Activated CD8-positive, alpha-beta T cell treated with anti-CD3 and anti-CD28 coated beads for 36 hours (primary cell): ENCODE data around the gene GPR55. TPM values are rescaled to one million over a fixed set of nuclear protein-coding genes. Genes with fewer than 3 reads are reported as not detected.
A peak's percentile ranks its signal among the peaks of the same experiment; 100 is the strongest.

Experiments used
- ATAC-seq: fragments of 200-7000 bp; cut with Tn5 transposase; one replicate; pipeline ENCODE4 v1.10.0; 2021; ENCODE audit warnings: mild to moderate bottlenecking, moderate library complexity
- CTCF ChIA-PET: fragments of 350-600 bp; sonication (Branson Sonifier 250); formaldehyde crosslinking; loops from one replicate; lab custom pipeline; 2021; ENCODE audit warnings: antibody characterized with exemption; lab: Charles Lee
- POLR2A ChIA-PET: fragments of 350-600 bp; sonication (Branson Sonifier 250); formaldehyde crosslinking; loops from one replicate; lab custom pipeline; 2021; ENCODE audit warnings: antibody characterized with exemption; lab: Charles Lee
- DNase-seq: peaks from one replicate; pipeline ENCODE4 v3.0.0-alpha.2; 2020
- H3K27ac Mint-ChIP-seq: one replicate; pipeline ENCODE4 v1.8.0; 2021; ENCODE audit warnings: mild to moderate bottlenecking, mixed read lengths
- H3K27me3 Mint-ChIP-seq: one replicate; pipeline ENCODE4 v1.8.0; 2021; ENCODE audit warnings: mixed read lengths
- H3K36me3 Mint-ChIP-seq: one replicate; pipeline ENCODE4 v1.8.0; 2021; ENCODE audit warnings: low read depth, mixed read lengths
- H3K4me1 Mint-ChIP-seq: one replicate; pipeline ENCODE4 v1.8.0; 2021; ENCODE audit warnings: low read depth, mixed read lengths
- H3K4me3 Mint-ChIP-seq: one replicate; pipeline ENCODE4 v1.8.0; 2021; ENCODE audit warnings: mild to moderate bottlenecking, moderate library complexity, mixed read lengths
- H3K9me3 Mint-ChIP-seq: one replicate; pipeline ENCODE4 v1.8.0; 2021; ENCODE audit warnings: mixed read lengths
- CTCF ChIP-seq: fragments of 200-600 bp; IDR thresholded peaks from one replicate; pipeline ENCODE4 v1.8.0; 2022; ENCODE audit warnings: antibody characterized with exemption, mild to moderate bottlenecking
- intact Hi-C: fragments of 100-400 bp; cut with micrococcal nuclease; formaldehyde crosslinking; loops from one replicate; pipeline ENCODE4 v1.10.0; 2022
- total RNA-seq, 2 experiments: library from RNA; stranded (reverse); gene quantifications; one replicate each; pipeline ENCODE4 v1.2.3, GENCODE V29; 2021

Gene GPR55
- total RNA-seq, 2 experiments from 2014 or later, result 5.0 to 5.3 TPM

- peak overlapping the region; percentile 73 for H3K4me3 Mint-ChIP-seq
- H3K4me1 Mint-ChIP-seq, result peaks cover 81% of the 10 kb centered on the region
- peak; percentile 24 for TF ChIP-seq CTCF
- H3K9me3 Mint-ChIP-seq, result no peaks in the 10 kb centered on the region
- intact Hi-C loops, result loop anchor here (5.0 kb wide), 1 partner anchor 147 kb away; no protein-coding TSS in a partner anchor
- no peaks in the 10 kb centered on the region for H3K27me3 Mint-ChIP-seq
- H3K36me3 Mint-ChIP-seq, result peaks cover 8% of the 10 kb centered on the region
- ChIA-PET POLR2A (interaction anchor here (0.6 to 4.9 kb wide), 14 partner anchors 14 to 105 kb away, joined by 3 to 42 read pairs (median 4); partner anchors contain the start of gene GPR55), CTCF (interaction anchor here (0.8 to 20.9 kb wide), 16 partner anchors 9 to 148 kb away, joined by 3 to 437 read pairs (median 6); partner anchors contain the start of gene GPR55)
- DNase-seq (no peak), ATAC-seq (no peak)
- H3K27ac Mint-ChIP-seq, result peak overlapping the region; percentile 75
These were observed 20.1 kb downstream of the GPR55 start for GRCh38 chr2:230904856-230905447.

GRCh38 chr2:230903231-230904150 is 21.6 kb downstream of the GPR55 start:
- no peak for ATAC-seq
- POLR2A ChIA-PET, result interaction anchor here (1.9 kb wide), 1 partner anchor 82 kb away, joined by 11 read pairs; no protein-coding TSS in a partner anchor

GRCh38 chr2:230902180-230902899 is 22.7 kb downstream of the GPR55 start:
- POLR2A ChIA-PET, result interaction anchor here (0.7 to 1.4 kb wide), 5 partner anchors 10 to 85 kb away, joined by 3 to 10 read pairs (median 4); no protein-coding TSS in a partner anchor
- Mint-ChIP-seq H3K27me3 (no peaks in the 10 kb centered on the region), H3K27ac (no peak overlapping the region), H3K36me3 (peaks cover 3% of the 10 kb centered on the region), H3K4me3 (no peak overlapping the region), H3K9me3 (no peaks in the 10 kb centered on the region), H3K4me1 (peaks cover 62% of the 10 kb centered on the region)
- ATAC-seq (peak; percentile 51), DNase-seq (peak; percentile 79)
- intact Hi-C loops, result loop anchor here (1.0 to 5.0 kb wide), 2 partner anchors 85 to 150 kb away; no protein-coding TSS in a partner anchor
- peak; percentile 93 for TF ChIP-seq CTCF
- CTCF ChIA-PET, result interaction anchor here (0.5 to 20.9 kb wide), 32 partner anchors 9 to 174 kb away, joined by 3 to 437 read pairs (median 4); partner anchors contain the start of gene GPR55

More at GRCh38 chr2:230903231-230904150, 21.6 kb downstream of the GPR55 start:
- intact Hi-C loops, result loop anchor here (5.0 kb wide), 1 partner anchor 149 kb away; no protein-coding TSS in a partner anchor
- H3K4me3 Mint-ChIP-seq, result no peak overlapping the region
- CTCF ChIA-PET, result interaction anchor here (0.5 to 20.9 kb wide), 16 partner anchors 10 to 173 kb away, joined by 3 to 437 read pairs (median 6); partner anchors contain the start of gene GPR55
- DNase-seq, result no peak
- H3K27me3 Mint-ChIP-seq, result no peaks in the 10 kb centered on the region
- H3K4me1 Mint-ChIP-seq, result peaks cover 72% of the 10 kb centered on the region
- TF ChIP-seq CTCF, result no peak
- peak overlapping the region; percentile 13 for H3K27ac Mint-ChIP-seq
- no peaks in the 10 kb centered on the region for H3K9me3 Mint-ChIP-seq
- peaks cover 5% of the 10 kb centered on the region for H3K36me3 Mint-ChIP-seq

- ATAC-seq, result no peak
- CTCF ChIA-PET, result interaction anchor here (1.0 to 20.9 kb wide), 12 partner anchors 13 to 157 kb away, joined by 3 to 437 read pairs (median 8); partner anchors contain the start of gene GPR55
- no peak overlapping the region for H3K4me3 Mint-ChIP-seq
- no peaks in the 10 kb centered on the region for H3K9me3 Mint-ChIP-seq
- TF ChIP-seq CTCF, result no peak
- no peaks in the 10 kb centered on the region for H3K36me3 Mint-ChIP-seq
- no peaks in the 10 kb centered on the region for H3K27me3 Mint-ChIP-seq
- POLR2A ChIA-PET, result interaction anchor here (0.9 kb wide), 1 partner anchor 20 kb away, joined by 3 read pairs; no protein-coding TSS in a partner anchor
- no peak for DNase-seq
- H3K4me1 Mint-ChIP-seq, result peaks cover 49% of the 10 kb centered on the region
- H3K27ac Mint-ChIP-seq, result no peak overlapping the region
- intact Hi-C loops, result loop anchor here (5.0 kb wide), 1 partner anchor 151 kb away; no protein-coding TSS in a partner anchor
These were observed 24.0 kb downstream of the GPR55 start for GRCh38 chr2:230901006-230901405.
